Measurements from ENCODE around the gene FEV. TPM values are rescaled to one million over a fixed set of nuclear protein-coding genes. Genes with fewer than 3 reads are reported as not detected.

The FEV gene
- total RNA-seq, 1 donor from 2014 or later, result not detected

- no peak overlapping the region for H3K27ac Mint-ChIP-seq (ENCODE audit: unreplicated experiment)
- H3K9me3 Mint-ChIP-seq (ENCODE audit: unreplicated experiment), result peaks cover 4% of the 10 kb centered on the region
Measured at GRCh38 chr2:218979846-218980734, 4.9 kb downstream of the FEV start.

GRCh38 chr2:218975060-218975777 is 9.8 kb downstream of the FEV start:
- Mint-ChIP-seq H3K36me3 (ENCODE audit: unreplicated experiment) (no peaks in the 10 kb centered on the region), H3K9me3 (ENCODE audit: unreplicated experiment) (no peaks in the 10 kb centered on the region), H3K4me3 (ENCODE audit: unreplicated experiment) (no peak overlapping the region), H3K27ac (ENCODE audit: unreplicated experiment) (no peak overlapping the region), H3K4me1 (ENCODE audit: low read depth, unreplicated experiment) (peaks cover 4% of the 10 kb centered on the region), H3K27me3 (ENCODE audit: unreplicated experiment) (peaks cover 5% of the 10 kb centered on the region)
- TF ChIP-seq CTCF (IDR thresholded peaks at IDR 0.05; ENCODE audit: partially characterized antibody, unreplicated experiment), result no peak
- no peak for DNase-seq

More at GRCh38 chr2:218979846-218980734, 4.9 kb downstream of the FEV start:
- Mint-ChIP-seq H3K4me3 (ENCODE audit: unreplicated experiment) (peak overlapping the region; percentile 68), H3K27me3 (ENCODE audit: unreplicated experiment) (peaks cover 20% of the 10 kb centered on the region), H3K4me1 (ENCODE audit: low read depth, unreplicated experiment) (peaks cover 6% of the 10 kb centered on the region), H3K36me3 (ENCODE audit: unreplicated experiment) (no peaks in the 10 kb centered on the region)
- peak; percentile 96 for TF ChIP-seq CTCF (IDR thresholded peaks at IDR 0.05; ENCODE audit: partially characterized antibody, unreplicated experiment)
- DNase-seq, result peak; percentile 97

- H3K4me3 Mint-ChIP-seq (ENCODE audit: unreplicated experiment), result no peak overlapping the region
Measured at GRCh38 chr2:218970894-218971293, 14.1 kb downstream of the FEV start.

GRCh38 chr2:218964041-218964771 is 20.8 kb downstream of the FEV start:
- peak; percentile 44 for DNase-seq
- Mint-ChIP-seq H3K27ac (ENCODE audit: unreplicated experiment) (peak overlapping the region; percentile 96), H3K4me1 (ENCODE audit: low read depth, unreplicated experiment) (peaks cover 22% of the 10 kb centered on the region), H3K36me3 (ENCODE audit: unreplicated experiment) (peaks cover 6% of the 10 kb centered on the region), H3K27me3 (ENCODE audit: unreplicated experiment) (peaks cover 17% of the 10 kb centered on the region), H3K4me3 (ENCODE audit: unreplicated experiment) (peak overlapping the region; percentile 100), H3K9me3 (ENCODE audit: unreplicated experiment) (peaks cover 15% of the 10 kb centered on the region)
- TF ChIP-seq CTCF (IDR thresholded peaks at IDR 0.05; ENCODE audit: partially characterized antibody, unreplicated experiment), result no peak

More at GRCh38 chr2:218970894-218971293, 14.1 kb downstream of the FEV start:
- DNase-seq, result no peak
- peaks cover 7% of the 10 kb centered on the region for H3K4me1 Mint-ChIP-seq (ENCODE audit: low read depth, unreplicated experiment)
- no peak for TF ChIP-seq CTCF (IDR thresholded peaks at IDR 0.05; ENCODE audit: partially characterized antibody, unreplicated experiment)
- H3K27ac Mint-ChIP-seq (ENCODE audit: unreplicated experiment), result no peak overlapping the region
- H3K9me3 Mint-ChIP-seq (ENCODE audit: unreplicated experiment), result no peaks in the 10 kb centered on the region
- peaks cover 9% of the 10 kb centered on the region for H3K27me3 Mint-ChIP-seq (ENCODE audit: unreplicated experiment)
- H3K36me3 Mint-ChIP-seq (ENCODE audit: unreplicated experiment), result no peaks in the 10 kb centered on the region
